ENCODE results near the gene PLAAT2.
"Not testable (repeated sequence)": the region's sequence is repeated elsewhere in the genome, so short reads cannot be mapped to it uniquely, and the experiment has no call there.

Gene PLAAT2

DNA sequence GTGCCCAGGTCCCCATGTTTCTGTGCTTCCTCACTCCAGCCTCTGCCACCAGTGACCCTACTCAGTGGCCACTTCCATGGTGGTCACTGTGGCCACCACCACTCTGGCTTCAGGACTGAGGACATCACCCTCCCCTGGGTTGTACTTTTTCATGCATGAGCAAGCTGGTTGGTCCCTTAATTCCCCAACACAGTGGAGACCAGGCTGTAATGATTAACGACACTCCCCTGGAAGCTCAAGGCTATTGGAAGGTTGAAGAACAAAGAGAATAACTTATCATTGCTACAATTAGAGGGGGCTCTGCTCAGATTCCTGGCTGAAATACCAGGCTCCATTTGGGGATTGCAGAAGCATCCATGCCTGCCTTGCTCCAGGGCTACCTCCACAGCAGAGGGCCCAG, 16.1 kb downstream of the PLAAT2 start:
- DNase-seq = no peak

DNA sequence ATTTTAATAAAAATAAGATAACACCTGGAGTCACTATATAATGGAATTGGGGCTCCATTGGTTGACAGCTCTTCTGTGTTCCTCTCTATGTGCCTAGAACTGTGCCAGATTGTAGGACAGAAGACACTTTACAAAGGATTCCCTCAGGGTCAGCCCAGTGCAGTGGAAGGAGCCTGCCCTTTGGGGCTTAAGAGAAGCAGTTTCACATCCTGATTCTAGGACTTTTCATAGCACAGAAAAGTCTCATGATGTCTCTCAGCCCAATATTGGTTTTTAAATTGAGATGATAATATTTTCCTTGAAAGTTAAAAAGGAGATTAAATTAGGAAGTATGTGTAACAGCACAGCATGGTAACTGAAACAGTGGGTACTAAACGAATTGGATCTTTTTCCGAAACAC, 19.5 kb downstream of the PLAAT2 start:
- DNase-seq = no peak

DNA sequence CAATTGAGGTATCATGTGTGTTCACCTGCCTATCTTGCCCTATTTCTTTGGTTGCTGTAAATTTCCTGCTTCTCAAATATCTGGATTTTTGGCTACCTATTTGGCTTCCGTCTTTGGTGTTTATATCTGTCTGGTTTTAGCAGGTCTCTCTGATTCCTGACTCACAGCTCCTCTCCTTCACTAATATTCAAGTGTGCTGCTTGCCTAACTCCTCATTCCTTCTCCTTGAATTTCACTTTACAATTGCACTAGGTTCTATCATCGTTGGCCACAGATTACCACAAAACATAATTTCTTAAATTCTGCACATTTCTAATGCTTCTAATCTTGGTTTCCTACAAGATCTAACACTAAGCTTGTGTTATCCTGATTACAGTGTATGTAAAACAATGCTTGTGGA, 20.7 kb downstream of the PLAAT2 start:
- DNase-seq = not testable (repeated sequence)

DNA sequence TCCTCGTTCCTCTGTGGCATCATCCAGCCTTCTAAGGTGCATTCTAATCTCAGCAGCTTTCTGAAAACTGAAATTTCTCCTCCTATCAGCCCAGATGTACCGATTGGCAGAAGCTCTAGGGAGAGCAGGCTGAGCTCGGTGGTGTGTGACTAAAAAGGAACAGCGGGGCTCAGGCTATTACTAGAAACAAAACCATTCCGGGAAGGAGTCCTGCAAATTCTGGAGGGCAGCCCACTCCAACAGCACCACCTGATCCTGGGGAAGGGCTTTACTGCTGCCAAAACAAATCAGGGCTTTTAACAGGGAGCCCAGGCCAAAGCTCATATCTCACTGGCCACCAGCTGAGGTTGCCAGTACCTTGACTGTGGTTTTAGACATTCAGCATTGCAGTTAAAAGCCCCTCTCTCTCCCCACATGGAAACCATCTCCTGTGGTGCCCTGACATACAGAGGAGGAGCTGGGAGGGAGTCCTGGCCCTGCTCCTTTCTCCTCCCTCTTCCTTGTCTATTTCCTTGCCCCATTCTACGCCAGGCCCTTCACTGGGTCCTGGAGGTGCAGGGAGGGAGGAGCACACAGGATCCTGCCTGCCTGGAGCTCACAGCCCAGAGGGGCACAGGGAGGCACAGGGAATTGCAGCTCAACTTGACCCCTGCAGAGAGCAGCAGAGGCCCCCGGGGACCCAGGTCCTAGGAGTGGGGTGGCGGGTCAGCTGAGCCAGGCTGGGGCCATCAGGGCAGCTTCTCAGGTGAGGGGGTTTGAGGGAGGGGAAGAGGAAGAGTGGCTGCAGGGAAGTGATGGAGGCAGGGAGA, 25.7 kb downstream of the PLAAT2 start:
- peak; percentile 93 for DNase-seq

DNA sequence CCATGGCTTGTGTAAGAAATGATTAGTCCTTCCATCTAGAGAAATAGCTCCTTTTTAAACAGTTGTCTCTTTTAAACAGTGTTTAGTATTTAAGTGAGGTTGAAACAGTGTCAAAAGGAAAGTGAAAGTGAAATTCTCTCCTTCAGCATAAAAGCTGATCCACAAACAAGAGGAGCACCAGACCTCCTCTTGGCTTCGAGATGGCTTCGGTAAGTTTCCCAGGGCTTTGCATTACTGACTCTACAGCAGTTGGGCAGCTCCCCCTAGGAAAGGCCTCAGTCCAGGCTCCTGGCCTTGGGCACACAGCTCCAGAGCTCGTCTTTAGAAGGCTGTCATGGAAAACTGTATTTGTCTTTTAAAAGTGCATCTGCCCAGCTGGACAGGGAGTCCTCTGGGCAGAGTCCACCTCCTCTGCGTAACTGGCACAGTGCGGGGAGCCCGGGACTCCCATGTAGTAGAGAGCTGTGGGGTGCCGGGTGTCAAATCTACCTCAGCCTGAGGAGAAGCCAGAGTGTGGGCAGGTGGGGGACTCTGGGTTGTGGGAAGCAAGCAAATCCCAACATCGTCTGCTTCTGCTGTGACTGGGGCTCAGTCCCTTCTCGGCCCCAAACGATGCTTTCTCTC, 26.4 kb downstream of the PLAAT2 start, which contains the start of gene PLAAT4:
Gene PLAAT4 (plus strand): TSS at position 140 of the 624 bp plus-strand sequence. CDS start 61 bp downstream, at position 201.
- peak; percentile 60 for DNase-seq

DNA sequence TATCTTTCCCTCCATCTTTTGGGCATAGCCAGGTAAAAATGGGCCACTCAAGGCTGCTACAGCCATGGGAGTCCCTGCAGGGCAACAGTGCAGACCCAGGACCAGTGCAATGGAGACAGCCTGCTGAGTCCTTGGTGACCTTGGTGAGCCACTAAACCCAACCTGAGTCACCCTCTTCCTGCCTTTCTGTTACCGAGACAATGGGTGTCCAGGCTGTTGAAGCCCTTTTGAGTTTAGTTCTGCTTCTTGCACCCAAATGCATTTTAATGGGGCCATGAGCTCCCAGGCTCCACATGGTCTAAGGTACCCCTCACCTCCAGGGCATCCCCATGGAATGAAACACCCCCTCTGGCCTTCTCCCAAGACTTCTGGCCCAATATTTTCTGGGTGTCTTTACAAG, 27.4 kb downstream of the PLAAT2 start:
- no peak for DNase-seq

DNA sequence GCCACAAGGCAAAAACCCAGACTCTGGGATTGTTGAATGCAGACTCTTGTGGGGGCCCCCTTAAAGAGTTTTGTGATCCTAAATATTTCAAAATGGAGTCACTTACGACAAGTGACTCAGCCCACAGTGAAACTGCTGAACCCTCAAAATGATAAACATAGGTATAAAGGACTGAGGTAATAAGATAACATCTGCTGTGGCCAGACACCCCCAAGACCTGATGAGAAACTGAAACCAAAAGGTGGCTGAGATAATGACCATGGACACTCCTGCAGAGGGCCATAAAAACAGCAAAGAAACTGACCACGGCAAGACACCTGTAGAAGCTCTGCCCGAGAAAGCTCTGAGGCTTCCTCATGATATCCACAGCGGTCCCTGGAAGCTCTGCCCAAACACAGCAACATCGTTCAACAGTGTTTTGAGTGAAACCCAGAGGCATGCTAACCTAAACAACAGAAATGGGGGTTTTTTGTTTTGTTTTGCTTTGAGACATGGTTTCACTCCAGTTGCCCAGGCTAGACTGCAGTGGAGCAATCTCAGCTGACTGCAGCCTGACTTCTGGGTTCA, 28.2 kb downstream of the PLAAT2 start:
- DNase-seq = no peak

DNA sequence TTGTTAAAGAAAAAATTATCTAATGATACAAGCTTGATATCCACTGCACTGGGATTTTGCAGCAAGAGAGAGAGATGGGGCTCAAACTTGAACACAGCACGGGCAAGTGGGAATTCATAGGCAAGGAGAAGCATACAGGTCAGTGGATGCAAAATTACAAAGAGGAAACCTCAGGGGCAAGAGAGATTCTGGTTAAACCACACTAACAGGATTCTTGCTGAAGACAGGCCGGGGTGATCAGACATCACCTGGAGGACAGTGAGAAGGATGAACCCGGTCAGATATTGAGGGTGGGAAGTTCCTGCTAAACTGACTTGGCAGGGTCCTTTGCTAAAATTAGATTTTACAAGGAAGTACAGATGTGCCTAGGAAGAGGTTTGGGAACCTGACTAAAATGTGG, 29.1 kb downstream of the PLAAT2 start:
- DNase-seq = no peak

DNA sequence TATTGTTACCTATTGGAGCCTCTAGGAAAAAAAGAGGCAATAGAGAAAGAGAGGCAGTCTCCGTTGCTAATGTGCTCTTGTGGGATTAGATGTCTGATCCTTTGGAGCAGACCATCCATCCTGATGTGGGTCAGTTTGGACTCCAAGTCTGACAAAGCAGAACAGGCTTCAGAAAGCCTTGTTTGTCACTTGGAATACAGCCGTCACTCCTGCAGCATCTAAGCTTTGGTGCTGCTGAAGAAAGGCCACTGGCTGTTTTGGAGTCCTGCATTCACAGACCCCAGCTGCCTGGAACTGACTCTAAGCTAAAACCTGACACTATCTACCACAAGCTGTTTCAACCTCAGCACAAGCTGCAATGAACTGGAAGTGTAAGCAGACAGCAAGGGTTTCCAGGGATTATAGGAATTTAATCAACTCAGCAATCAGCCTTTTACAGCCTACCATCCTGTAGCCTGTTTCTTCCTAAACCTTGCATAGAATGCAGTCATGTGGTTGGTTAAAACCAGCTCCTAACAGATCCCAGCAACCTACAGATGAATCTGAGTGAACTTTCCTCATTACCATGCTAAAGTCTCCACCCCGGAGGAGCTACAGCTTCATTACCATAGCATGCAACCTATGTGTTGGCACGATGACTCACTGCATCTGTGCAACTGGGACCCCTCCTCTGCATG, 30.2 kb downstream of the PLAAT2 start:
- no peak for DNase-seq

DNA sequence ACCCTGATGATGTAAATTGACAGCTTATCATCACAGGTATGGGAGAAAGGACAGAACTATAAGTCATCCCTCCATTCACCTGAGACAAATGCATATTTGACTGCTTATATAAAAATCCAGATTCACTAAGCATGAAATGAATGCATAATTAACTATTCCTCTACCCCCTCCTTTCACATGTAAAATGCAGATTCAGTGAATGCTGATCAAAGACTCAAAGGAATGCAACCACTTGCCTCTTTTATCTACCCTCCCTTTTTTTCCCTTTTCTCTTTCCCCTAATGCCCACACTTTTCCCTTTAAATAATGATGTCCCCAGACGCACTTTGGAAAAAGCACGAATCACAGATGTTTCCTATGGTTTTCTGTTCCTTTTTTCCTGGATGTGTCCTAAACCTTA, 31.1 kb downstream of the PLAAT2 start:
- no peak for DNase-seq

DNA sequence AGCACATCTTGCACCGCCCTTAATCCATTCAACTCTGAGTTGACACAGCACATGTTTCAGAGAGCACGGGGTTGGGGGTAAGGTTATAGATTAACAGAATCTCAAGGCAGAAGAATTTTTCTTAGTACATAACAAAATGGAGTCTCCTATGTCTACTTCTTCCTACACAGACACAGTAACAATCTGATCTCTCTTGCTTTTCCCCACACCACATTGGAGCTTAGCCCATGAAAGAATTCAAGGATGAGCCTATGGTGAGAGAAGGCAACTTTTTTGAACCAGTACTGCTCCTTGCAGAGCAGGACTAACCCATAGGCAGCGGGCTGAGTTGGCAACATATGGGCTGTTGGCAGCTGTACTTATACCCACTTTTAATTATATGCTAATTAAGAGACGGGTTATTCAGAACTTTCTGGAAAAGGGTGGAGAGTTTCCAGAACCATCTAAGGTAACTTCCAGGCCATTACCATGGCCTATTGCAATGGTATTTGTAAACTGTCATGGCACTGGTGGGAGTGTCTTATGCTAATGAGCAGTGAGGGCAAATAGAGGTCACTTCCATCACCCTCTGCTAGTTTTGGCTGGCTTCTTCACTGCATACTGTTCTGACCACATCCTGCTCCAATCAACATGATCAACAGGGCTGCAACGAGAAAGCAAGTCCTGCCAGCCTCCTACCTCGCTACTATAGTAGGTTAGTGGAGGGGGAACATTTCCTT, 31.9 kb downstream of the PLAAT2 start:
- not testable (repeated sequence) for DNase-seq

DNA sequence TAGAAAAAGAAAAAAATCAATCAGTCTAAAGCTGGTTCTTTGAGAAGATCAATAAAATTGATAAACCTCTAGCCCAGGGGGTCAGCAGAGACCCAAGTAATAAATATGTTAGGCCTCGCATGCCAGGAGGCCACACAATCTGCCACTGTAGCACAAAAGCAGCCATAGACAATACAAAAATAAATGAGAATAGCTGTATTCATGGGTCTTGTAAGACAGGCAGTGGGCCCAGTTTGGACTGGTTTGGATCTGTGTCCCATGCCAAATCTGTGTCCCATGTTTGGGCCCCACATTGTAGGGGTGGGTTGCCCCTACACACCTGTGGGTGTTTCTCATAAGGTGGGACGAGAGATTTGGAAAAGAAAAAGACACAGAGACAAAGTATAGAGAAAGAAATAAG, 33.2 kb downstream of the PLAAT2 start:
- no peak for DNase-seq

DNA sequence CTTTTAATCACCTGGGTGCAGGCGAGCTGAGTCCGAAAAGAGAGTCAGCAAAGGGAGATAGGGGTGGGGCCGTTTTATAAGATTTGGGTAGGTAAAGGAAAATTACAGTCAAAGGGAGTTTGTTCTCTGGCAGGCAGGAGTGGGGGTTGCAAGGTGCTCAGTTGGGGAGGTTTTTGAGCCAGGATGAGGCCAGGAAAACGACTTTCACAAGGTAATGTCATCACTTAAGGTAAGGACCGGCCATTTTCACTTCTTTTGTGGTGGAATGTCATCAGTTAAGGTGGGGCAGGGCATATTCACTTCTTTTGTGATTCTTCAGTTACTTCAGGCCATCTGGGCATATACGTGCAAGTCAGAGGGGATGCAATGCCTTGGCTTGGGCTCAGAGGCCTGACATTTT, 33.8 kb downstream of the PLAAT2 start:
- DNase-seq = not testable (repeated sequence)

DNA sequence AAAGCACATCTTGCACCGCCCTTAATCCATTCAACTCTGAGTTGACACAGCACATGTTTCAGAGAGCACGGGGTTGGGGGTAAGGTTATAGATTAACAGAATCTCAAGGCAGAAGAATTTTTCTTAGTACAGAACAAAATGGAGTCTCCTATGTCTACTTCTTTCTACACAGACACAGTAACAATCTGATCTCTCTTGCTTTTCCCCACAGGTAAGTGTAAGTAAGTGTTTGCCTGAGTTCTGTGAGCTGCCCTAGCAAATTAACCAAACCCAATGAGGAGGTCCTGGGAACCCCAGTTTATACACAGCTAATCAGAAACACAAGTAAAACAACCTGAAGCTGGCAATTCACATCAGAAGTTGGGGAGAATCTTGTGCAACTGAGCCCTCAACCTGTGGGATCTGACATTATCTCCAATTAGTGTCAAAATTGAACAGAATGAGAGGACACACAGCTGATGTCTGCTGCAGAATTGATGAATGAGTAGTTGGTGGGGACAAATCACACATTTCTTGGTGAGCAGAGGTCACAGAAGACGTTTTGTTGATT, 34.4 kb downstream of the PLAAT2 start:
- DNase-seq = not testable (repeated sequence)

DNA sequence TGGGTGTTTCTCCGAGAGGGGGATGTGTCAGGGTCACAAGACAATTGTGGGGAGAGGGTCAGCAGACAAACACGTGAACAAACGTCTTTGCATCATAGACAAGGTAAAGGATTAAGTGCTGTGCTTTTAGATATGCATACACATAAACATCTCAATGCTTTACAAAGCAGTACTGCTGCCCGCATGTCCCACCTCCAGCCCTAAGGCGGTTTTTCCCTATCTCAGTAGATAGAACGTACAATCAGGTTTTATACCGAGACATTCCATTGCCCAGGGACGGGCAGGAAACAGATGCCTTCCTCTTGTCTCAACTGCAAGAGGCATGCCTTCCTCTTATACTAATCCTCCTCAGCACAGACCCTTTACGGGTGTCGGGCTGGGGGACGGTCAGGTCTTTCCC, 35.0 kb downstream of the PLAAT2 start:
- not testable (repeated sequence) for DNase-seq

DNA sequence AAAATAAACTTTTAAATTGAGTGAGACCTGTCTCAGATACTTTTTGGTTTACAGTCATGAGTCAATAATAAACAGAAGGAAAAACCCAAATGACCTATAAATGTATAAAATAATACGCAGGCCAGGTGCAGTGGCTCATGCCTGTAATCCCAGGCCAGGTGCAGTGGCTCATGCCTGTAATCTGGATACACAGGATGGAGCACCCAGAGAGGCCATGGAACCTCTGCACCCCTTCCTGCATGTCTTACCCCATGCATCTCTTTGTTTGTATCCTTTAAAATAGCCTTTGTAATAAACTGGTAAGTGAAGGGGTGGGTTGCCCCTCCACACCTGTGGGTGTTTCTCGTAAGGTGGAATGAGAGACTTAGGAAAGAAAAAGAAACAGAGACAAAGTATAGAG, 35.5 kb downstream of the PLAAT2 start:
- DNase-seq = no peak

DNA sequence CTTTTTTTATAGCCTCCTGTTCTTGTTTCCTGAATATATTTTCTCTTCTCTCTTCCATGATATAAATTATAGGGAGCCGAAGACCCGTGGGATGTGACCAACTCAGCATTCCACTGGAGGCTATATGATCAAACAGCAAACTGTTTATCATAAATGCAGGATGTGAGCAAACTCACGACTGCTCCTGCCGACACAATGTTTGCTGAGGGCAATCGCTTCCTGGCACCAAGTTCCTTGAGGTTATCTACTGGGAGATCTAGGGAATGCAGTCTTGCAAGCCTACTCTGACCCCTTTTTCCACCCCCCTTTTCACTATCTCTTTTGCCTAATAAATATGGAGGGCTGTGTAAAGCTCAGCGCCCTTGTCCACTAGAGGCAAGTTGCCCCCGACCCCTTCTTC, 40.0 kb downstream of the PLAAT2 start:
- no peak for DNase-seq

DNA sequence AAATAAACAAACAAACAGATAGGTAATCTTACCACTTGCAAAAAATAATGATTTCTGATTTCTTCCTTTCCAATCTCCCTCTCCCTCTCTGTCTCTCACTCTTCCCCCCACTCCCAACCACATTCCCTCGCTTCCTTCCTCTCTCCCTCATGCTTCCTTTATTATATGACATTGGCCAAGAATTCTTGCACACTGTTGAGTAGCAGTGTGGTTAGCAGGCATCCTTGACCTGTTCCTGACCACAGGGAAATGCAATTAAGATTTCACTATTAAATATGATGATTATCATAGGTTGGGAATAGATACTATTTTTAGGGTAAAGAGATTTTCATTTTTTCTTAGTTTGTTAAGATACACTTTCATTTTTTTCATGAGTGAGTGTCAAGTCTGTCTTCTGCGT, 41.3 kb downstream of the PLAAT2 start:
- DNase-seq = no peak

DNA sequence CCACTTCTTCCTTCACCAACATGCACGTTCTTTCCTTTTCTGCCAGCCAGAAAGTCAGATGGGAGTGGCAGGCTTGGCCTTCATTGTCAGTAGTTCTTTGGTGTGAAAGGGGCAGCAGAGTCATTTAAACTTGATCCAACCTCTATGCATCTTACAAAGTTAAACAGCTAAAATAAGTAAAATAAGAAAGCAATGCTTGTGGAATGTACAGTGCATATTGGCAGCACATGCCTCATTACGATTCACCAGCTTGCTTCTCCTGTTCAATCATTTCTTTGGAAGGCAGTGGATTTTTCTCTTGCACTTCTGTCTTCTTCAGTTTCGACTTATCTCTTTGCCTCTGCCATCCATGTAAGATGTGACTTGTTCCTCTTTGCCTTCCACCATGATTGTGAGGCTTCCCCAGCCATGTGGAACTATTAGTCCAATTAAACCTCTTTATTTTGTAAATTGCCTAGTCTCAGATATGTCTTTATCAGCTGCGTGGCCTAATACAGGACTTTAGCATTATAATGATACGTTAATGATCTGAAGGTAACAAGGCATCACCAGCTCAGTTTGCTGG, 42.5 kb downstream of the PLAAT2 start:
- DNase-seq = no peak

DNA sequence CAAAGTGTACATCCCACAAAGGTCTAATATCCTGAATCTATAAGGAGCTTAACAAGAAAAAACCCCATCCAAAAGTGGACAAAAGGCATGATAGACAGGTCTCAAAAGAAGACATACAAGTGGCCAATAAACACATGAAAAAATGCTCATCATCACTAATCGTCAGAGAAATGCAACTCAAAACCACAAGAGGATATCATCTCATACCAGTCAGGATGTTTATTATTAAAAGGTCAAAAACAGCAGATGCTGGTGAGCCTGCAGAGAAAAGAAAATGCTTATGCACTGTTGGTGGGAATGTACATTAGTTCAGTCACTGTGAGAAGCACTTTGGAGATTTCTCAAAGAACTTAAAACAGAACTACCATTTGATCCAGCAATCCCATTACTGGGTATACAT, 44.6 kb downstream of the PLAAT2 start:
- DNase-seq = no peak

DNA sequence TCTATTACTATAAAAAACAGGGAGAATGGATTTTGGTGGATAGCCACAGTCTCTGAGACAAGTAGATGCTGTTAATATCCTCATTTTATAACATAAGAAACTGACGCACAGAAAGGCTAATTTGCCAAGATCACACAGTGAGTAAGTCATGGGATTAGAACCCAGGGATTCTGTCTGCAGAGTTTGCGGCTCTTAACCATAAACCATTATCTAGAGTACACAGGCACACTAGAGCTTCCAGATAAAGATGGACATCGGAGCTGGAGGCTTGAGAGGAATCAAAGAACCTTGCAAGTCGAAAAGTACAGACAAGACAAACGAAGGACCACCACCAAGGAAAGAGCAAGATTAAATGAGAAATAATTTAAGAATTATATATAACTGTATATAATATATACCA, 46.0 kb downstream of the PLAAT2 start:
- DNase-seq = no peak

DNA sequence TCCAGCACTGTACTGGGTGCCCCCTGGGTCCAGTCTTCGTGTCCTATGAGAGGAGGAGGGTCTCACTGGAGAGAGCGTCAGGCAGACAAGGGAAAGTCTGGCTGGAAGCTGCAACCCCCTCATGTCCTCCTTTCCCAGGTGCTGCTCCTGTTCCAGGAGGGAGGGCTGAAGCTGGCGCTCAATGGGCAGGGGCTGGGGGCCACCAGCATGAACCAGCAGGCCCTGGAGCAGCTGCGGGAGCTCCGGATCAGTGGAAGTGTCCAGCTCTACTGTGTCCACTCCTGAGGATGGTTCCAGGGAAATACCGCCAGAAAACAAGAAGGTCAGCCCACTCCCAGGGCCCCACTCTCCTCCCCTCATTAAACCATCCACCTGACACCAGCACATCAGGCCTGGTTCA, 47.1 kb downstream of the PLAAT2 start:
- DNase-seq = no peak
